Stimulated activated CD4-positive, alpha-beta T cell treated with anti-CD3 and anti-CD28 coated beads, Interleukin-12 subunit alpha, Interleukin-12 subunit beta, amount 100 ng/mL, for 4 hours (primary cell): ENCODE data around the gene PODXL.
"Not testable (repeated sequence)": the region's sequence is repeated elsewhere in the genome, so short reads cannot be mapped to it uniquely, and the experiment has no call there.

Source experiments
- DNase-seq: peaks from one replicate; pipeline ENCODE4 v3.0.0-alpha.2; 2020

PODXL gene

DNA sequence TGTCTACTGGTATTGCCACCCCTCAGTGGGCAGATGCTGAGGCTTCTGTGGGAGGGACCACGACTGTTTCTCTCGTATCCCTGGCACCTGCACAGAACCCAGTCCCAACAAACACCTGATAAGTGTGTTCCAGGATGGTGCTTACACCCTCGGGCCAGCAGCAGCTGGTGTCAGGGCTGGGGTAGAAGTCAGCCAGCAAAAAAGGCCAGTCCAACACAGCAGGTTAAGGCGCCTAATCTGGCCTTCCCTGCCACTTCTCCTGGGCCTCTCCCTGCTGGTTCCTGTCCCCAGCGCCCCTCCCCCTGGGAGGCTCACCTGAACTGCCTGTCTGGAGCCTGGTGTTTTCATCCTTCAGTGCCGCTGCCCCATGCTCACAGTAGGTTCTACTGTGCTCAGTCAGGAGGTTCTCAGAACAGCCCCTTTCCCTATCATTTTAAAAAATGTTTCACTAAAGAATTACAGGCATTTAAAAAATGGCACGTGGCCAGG is 20.0 kb downstream of the PODXL start:
- no peak for DNase-seq

GRCh38 chr7:131533566-131534561 is 22.6 kb downstream of the PODXL start:
- no peak for DNase-seq

- no peak for DNase-seq
These were observed 23.3 kb downstream of the PODXL start for GRCh38 chr7:131533151-131533559.

DNA sequence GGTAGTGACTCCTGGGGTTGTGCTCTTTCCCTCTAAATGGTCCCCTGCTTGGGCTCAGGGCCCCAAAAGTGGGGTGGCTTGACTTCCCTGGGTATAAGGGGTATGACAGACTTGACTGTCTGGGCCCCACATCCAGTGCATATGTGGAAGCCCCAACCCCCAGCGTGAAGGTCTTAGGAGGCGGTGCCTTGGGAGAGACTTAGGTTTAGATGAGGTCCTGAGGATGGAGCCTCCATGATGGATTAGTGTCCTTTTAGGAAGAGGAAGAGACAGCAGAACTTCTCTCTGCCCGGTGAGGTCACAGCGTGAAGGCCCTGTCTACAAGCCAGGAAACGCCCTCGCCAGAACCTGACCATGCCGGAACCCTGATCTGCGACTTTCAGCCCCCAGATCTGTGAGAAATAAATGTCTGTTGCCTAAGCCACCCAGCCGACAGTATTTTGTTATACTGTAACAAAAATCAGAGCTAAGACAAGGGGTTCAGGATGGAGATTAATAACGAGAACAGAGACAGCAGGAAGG is 23.8 kb downstream of the PODXL start:
- no peak for DNase-seq

GRCh38 chr7:131530137-131530536 is 26.3 kb downstream of the PODXL start:
- DNase-seq = no peak

DNA sequence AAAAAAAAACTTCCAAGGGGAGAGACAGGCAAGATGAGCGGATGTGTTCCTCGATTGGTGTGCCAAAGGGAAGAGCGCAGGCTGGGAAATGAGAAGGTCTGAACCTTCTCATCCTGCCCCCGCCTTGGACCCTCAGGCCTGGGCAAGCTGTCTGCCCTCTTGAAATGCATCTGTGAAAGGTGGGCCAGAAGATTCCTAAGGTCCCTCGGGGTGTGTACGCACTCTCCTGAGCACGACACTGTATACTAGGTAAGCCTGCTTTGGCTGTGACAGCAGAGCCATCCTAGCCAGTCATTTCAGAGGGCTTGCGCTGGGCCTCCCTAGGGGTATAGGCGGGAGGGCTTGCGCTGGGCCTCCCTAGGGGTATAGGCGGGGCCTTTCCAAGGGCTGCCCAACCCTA is 26.8 kb downstream of the PODXL start:
- DNase-seq = no peak

DNA sequence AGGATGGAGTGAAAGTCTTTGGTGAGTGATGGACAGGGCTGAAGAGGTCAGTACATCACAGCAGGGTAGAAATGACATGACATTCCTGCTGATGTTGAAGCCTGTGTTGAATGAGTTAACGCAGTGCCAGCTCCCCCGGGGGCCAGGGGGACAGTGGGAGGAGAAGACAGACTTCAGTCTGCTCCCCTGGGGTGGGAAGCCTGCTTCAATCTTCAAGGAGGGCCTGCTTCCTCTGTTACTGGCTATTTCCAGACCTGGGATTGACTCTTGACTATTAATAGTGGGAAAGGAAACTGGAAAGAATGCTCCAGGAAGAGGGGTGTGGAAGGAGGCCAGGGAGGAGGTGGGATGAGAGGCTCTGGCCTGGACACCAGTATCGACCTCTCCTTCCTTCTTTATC is 27.2 kb downstream of the PODXL start:
- no peak for DNase-seq

- no peak for DNase-seq
These were observed 29.0 kb downstream of the PODXL start for GRCh38 chr7:131527456-131527855.

- DNase-seq = no peak
These were observed 30.6 kb downstream of the PODXL start for GRCh38 chr7:131525820-131526219.

GRCh38 chr7:131524703-131525102 is 31.7 kb downstream of the PODXL start:
- DNase-seq = no peak

- DNase-seq = no peak
These were observed 32.3 kb downstream of the PODXL start for GRCh38 chr7:131524115-131524514.

DNA sequence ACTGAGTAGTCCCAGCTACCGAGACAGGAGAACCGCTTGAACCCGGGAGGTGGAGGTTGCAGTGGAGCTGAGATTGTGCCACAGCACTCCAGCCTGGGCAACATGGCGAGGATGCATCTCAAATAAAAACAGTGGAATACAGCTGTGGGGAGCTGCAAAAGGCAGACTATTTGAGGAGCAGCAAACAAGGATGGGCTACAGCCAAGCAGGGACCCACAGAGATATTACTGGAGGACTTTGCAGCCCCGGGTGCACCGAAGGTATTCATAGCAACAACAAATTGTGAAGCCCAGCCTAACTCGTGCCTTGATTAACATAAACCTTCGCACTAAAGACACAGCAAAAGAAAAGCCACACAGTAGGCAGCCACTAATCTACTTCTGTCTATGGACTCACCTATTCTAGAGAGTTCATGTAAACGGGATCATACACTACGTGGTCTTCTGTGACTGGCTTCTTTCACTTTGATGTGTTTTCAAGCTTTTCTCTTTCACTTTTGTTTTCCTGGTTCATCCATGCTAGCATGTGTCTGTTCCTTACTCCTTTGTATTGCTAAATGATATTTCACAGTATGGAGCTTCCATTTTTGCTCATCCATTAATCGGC is 34.0 kb downstream of the PODXL start:
- no peak for DNase-seq

DNA sequence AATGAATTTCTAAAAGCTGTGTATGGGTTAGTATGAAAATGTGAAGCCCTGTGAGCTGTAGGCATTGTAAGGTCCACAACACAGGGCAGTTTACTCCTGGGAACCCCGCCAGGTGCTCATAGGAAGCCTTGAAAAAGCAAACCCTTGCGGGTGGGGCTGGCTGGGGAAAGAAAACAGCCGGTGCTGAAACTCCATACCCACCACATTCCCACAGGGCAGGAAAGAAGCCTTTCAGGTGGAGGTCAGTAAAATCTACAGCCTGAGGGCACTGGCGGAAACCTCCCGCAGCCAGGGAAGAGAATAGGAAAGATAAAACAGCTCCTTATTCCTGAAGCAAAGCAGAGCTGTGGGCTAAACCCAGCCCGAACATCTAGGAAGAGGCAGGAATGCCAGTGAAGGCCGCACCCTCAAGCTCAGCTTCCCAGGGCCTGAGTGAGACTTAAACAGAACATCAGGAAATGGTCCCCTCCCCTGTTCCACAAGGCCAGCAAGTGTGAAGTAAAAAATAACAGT is 34.7 kb downstream of the PODXL start:
- no peak for DNase-seq

DNA sequence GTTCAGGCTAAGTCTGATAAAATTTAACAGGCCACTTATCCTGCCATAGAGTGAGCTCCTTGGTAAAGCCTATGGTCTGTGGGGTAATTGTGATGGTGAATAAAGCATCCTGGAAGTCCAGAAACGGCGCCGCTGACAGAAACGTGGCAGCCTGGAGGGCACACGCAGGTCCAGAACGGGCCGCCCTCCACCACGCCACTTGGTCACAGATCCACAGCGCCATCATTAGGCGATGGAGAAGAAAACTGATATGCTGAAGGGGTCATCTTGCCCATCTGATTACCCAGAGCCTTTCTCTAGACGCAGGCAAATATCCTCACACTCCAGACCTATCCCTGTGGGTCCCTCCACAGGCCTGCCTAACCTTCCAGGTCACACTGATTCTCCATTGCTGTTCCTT is 37.8 kb downstream of the PODXL start:
- no peak for DNase-seq

GRCh38 chr7:131517218-131517923 is 39.1 kb downstream of the PODXL start:
- DNase-seq = no peak

- not testable (repeated sequence) for DNase-seq
These were observed 41.0 kb downstream of the PODXL start for GRCh38 chr7:131515471-131515870.

GRCh38 chr7:131513245-131514061 is 43.0 kb downstream of the PODXL start:
- peak; percentile 78 for DNase-seq

GRCh38 chr7:131511774-131512535 is 44.5 kb downstream of the PODXL start:
- no peak for DNase-seq

DNA sequence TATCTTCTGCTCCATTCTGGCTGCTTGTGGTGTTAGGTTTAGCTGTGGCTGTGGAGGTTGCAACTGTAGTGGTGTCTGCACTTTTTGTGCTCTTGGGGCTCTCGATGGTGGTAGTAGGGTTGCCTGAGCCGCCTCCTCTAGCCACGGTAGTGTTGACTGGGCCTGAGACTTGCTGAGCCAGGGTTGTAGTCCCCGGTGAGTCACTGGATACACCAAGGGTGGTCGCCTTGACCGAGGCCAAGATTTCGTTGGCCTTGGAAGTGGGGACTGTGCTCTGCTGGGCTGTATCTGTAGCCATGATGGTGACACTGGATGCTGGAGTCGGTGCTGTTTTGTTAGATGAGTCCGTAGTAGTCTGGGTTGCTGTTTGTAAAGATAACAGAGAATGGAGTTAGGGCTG is 45.4 kb downstream of the PODXL start:
- no peak for DNase-seq

GRCh38 chr7:131509781-131510180 is 46.6 kb downstream of the PODXL start:
- DNase-seq = no peak
